Stimulated activated CD4-positive, alpha-beta T cell treated with anti-CD3 and anti-CD28 coated beads, Interleukin-12 subunit alpha, Interleukin-12 subunit beta, amount 100 ng/mL, for 4 hours (primary cell): ENCODE data around the gene NRXN3.
A peak's percentile ranks its signal among the peaks of the same experiment; 100 is the strongest.
"Not testable (repeated sequence)": the region's sequence is repeated elsewhere in the genome, so short reads cannot be mapped to it uniquely, and the experiment has no call there.

Source experiments
- DNase-seq: peaks from one replicate; pipeline ENCODE4 v3.0.0-alpha.2; 2020

NRXN3 gene

DNA sequence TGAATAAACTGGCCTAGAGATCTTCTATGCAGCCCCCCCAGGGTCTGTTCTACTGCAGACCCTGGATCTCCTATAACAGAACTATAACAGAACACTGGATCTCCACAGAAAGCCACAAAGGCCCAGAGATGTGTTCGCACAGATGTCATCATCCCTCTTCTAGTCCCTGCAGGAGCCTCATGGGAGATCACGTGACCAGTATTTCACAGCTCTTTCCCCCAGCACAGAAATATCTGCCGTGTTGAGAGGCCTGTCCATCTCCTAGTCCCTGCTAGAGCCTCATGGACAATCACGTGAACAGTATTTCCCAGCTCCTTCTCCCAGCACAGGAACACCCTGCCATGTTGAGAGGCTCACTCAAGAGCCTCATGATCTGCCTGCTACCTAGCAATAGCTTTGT lies 331.7 kb downstream of the NRXN3 start:
- DNase-seq = no peak

DNA sequence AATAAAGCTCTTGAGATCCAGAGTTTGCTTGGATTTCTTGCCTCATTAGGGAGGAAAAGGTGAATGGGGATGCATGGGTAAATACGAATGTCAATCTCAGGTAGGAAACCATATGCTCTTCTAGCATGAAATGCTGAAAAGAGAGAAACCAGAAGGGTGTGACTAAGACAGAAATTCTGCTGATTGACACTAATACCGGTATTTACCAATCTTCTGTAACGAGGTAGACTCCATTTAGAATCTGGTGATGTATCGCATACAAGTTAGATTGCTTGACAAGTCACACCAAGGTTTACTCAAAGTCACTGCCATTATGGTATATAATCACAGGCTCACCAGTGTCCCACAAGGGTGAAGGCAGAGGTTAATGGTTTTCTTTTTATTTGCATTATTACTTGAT lies 337.9 kb downstream of the NRXN3 start:
- DNase-seq = no peak

DNA sequence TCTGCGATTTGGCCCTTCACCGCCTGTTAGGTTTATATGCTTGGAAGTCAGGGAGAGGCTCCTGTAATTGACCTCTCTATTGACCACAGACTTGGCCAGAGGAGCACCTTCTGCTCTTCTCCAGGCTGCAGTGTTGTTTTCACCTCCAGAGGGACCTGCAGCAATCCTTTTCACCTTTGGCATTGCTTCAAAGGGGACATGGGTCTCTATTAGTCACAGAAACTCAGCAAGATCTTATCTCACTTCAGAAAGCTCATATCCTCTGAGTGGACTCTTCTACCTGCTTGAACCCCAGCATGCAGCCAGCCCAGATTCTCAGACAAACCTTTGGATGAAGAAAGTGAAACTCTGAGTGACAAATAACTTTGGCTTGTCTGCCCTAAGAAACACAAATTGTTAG lies 339.3 kb downstream of the NRXN3 start:
- DNase-seq = no peak

DNA sequence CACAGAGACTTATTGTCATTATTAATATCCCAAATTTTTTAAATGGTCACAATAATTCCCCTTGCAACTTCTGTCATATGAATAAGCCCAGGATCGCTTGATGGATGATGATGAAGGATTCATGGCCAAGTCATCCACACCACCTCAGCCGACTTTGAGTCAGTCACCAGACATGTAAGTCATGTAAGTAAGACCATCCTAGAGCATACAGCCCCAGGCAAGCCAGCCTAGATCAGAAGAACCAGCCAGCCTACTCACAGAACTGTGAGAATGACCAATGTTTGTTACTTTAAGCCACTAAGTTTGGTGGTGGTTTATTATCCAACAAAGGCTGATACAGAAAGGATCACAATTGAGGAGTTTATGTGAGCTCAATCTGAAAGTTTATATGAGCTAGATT lies 341.8 kb downstream of the NRXN3 start:
- no peak for DNase-seq

DNA sequence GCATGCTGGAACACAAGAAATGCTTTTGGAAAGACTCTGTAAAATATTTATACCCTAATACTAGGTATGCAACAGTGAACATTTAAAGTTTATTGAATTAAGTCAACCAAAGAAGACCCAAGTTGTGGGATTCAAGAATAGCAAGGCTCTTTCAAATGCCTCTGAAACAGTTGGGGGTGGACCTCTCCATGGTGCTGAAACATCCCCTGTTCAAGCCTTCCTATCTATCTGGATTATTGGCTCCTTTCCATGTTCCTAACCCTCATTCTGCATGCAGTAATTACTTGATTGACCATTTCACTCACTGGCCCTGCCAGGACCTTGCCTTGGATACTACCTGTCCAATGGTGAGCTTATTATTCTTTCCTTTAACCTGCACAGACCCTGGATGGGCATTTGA lies 349.7 kb downstream of the NRXN3 start:
- no peak for DNase-seq

DNA sequence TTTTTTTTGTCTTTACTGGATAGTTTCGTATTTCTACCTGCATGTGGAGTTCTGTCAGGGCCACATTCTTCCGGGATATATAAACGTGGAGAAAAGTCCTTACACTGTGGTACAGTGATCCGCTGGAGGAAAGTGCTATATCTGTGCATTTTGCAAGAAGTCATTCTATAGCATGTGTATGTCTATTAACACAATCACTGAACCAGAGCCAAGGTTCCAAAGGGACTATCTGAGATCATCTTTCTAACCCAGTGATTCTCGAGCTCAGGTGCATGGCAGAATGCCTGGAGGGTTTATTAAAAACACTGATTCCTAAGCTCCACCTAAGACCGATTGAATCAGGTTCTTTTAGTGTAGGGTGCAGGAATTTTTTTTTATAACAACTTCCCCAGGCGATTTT lies 354.0 kb downstream of the NRXN3 start:
- DNase-seq = no peak

DNA sequence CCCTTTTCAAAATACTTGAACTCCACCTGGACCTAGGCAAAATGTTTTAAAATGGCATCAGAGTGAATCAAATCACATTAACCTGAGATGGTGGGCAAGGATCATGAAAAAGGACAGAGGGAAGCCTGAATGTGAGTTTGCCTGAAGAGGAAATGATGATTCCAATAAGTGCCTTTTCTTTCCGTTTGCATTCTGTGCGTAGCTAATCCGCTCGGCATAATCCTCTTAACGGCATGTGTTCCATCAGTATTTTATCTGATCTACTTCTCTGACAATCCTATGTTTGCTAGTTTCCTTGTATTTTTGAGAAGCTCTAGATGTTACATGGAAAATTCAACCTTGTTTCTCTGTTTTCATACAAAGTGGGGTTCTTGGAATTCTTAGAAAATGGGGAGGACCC lies 354.6 kb downstream of the NRXN3 start:
- no peak for DNase-seq

DNA sequence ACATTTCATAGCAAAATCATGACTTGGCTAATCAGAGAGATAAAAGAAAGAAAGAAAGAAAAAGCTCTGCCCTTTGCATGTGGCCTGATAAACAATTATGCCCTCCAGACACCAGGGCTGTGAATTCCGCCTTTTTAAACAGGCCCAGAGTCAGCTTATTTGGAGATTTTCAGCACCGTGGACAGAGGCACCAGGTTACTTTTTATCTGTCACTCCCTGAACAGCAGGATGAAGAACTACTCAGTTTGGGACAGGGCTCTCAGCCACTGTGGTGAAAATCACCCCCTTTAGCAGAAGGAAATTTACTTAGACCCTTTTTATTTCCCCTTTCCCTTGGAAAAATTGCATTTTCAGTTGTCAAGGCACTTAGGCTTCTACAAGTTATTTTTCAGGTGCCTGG lies 359.9 kb downstream of the NRXN3 start:
- DNase-seq = no peak

DNA sequence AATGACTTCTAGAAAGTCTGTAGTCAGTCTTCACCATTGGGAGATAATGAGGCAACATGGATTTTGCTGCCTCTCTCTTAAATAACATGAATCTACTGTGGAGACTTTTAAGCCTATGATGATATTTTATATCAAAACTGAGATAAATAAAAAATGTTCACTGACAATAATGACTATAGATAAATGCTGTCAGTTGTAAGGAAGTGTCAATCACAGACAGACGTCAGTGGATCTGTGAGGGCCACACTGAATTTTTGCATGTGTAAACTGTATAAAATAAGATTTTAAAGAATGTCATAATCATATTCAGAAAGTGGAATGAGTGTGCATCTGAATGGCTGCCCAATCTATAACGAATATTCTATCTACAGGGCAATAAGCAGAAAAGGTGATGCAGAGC lies 364.0 kb downstream of the NRXN3 start:
- DNase-seq = no peak

DNA sequence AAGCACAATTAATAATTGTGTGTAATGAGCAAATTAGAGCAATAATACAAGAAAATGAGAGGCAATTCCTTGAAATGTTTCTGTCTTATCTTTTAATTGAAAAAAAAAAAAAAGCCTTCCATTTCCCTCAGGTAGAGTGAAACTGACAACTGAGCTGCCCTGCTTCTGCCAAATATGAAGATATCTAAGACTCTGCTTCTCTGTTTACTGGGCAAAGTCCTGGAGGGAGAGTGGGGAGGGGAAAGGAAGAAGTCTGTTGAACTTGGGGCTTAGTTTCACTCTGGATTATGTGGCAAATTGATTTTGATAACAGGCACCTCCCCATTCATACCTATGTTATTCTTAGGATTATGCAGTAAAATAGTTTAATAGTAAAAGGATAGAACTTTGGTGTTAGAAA lies 364.9 kb downstream of the NRXN3 start:
- no peak for DNase-seq

DNA sequence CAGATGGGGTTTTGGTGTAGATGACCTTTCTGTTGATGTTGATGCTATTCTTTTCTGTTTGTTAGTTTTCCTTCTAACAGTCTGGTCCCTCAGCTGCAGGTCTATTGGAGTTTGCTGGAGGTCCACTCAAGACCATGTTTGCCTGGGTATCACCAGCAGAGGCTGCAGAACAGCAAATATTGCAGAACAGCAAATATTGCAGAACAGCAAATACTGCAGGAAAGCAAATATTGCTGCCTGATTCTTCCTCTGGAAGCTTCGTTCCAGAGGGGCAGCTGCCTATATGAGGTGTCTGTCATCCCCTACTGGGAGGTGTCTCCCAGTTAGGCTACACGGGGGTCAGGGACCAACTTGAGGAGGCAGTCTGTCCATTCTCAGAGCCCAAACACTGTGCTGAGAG lies 371.6 kb downstream of the NRXN3 start:
- DNase-seq = not testable (repeated sequence)

DNA sequence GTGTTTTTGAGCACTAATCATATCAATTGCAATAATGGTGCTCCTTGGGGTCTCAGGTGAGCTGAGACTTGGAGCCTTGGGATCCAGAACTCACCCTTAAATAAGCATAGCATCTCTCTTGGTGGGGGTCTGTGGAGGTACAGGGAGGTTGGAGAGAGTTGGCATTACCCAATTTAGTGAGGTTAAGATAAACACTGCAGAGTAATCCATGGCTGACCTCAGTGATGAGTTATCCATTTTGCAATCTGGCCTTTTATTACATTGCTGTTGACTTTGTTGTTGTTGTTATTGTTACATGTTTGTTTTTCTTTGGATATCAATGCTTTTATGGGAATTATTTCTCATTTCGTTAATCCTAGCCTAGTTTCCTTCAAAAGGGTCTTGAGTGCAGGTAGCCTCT lies 373.3 kb downstream of the NRXN3 start:
- DNase-seq = no peak

DNA sequence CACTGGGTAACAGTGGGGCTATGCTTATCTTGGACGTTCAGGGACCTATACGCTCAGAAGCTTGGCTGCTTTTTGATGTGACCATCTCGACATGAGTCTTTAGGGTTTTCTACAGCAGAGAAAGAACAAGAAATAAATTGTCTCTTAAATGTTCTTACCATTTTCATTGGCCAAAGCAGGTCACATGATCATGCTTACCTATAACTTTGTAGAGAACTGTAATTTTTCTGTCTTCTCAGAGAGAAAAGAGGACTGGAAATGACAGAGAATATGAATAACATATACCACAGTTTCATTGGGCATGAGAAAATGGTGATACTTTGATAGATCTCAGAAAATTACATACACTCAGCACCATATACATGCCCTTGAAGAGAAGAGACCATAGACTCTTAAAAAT lies 390.9 kb downstream of the NRXN3 start:
- no peak for DNase-seq

DNA sequence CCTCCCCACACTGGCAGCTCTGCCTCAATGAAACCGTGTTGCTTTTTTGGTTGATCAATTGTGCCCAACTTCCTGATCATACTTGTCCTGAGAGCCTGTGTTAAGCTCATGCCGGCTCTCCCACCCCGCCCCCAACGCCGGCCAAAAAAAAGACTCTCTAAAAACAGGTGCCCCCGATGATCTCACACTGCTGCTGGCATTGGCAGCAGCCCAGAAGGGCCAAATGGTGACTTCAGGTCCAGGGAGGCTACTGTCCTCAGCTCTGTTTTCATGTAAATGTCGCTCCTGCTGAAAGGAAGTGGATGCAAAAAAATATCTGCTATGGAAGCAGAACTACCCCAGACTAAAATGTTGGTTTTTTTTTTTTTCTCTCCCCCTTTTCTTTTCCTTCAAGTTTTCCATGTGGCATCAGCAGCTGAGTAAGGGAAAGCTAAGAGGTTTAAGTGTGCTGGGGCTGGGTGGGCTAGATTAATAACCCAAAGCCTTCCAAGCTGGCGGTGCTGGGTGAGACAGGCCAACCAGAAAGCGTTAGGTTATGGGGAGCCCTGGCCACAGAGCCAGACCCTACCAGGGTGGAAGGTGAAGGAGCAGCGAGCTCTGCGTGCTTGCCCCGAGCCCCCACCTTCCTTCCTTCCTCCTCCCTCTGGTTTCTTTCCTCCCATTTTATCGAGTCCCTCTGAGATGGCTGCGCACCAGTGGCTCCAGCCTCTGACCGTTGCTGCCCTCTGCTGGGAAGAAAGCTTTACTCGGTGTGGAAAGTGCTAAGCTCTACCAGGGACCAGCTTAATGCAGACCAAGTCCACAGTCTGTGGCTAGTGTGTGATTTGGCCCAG lies 396.1 kb downstream of the NRXN3 start:
- peak; percentile 52 for DNase-seq

DNA sequence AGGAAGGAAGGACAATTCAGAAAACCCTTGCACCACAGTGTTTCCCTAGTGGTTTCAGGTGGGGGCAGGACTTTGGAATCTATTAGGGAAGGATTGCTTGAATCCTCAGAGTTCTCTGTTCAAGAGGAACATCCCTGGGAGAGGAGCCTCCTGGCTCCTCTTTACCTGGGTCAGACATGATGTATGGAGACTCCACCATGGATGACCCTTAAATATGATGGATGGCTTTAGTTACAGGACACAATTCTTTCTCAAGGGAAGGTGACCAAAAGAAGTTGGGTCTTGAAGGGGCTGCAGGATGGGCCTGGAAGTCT lies 396.6 kb downstream of the NRXN3 start:
- DNase-seq = no peak

DNA sequence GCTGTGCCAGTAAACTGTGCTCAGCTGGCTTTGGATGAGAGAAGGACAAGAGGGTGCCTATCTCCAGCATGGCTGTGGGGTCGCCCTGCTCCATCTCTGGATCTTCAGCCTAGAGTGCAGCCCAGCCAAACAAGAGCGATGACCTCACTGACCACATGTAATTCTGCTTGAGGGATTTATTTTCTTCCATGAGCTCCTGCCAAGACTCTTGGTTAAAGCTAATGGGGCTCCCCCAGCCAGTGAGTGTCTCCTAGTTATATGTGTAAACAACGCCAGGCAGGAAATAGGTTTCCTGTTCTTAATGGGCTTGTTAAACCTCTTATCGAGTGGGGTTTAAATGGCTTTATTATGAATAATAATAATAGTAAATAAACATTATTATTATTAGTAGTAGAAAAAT lies 397.2 kb downstream of the NRXN3 start:
- DNase-seq = no peak

DNA sequence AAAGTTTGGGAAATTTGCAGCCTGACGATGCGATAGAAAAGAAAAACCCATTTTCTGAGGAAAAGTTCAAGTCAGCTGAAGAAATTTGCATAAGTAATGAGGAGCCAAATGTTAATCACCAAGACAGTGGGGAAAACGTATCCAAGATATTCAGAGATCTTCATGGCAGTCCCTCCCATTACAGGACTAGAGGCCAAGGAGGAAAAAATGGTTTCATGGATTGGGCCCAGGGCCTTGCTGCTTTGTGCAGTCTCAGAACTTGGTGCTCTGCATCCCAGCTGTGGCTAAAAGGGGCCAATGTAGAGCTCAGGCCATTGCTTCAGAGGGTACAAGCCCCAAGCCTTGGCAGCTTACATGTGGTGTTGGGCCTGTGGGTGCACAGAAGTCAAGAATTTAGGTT lies 403.6 kb downstream of the NRXN3 start:
- not testable (repeated sequence) for DNase-seq

DNA sequence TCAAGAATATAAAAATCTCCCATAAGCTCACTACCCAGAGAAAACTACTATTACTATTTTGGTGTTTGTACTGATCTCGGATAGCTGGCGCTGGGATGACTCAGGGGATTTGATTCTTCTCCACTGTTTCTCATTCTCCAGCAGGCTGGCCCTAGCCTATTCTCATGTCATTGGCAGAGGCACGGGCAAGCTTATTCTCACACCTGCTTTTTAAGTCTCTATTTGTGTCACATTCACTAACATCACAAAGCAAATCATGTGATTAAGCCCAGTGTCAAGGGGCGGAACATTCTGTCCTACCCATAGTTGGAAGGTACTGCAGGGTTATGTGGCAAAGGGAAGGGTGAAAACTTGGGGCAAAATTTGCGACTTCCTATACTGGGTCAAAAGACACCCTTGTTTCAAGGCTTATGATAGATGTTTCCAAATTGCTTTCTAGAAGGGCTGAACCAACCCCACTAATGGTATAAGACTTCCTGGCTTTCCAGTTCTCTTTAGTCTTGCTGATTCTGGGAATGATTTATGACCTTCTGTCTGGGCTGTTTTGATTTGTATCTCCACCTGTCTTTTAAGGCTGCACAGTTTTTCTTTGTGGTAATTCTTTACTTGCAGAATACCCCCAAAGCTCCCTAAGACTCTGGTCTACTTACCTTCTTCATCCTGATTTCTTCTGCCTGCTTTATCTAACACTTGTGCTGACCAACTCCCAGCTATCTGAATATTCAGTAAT lies 406.4 kb downstream of the NRXN3 start:
- DNase-seq = no peak

DNA sequence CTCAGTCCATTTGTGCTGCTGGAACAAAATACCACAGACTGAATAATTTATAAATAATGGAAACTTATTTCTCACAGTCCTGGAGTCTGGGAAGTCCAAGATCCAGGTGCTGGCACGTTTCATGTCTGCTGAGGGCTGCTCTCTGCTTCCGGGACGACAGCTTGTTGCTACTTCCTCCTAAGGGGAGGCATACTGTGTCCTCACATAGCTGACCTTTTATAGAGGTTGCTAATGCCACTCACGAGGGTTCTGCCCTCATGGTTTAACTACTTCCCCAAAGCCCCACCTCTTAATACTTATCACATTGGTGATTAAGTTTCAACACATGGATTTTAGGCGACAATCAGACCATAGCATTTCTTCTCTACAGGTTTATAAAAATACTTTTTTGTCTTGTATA lies 411.1 kb downstream of the NRXN3 start:
- DNase-seq = no peak

DNA sequence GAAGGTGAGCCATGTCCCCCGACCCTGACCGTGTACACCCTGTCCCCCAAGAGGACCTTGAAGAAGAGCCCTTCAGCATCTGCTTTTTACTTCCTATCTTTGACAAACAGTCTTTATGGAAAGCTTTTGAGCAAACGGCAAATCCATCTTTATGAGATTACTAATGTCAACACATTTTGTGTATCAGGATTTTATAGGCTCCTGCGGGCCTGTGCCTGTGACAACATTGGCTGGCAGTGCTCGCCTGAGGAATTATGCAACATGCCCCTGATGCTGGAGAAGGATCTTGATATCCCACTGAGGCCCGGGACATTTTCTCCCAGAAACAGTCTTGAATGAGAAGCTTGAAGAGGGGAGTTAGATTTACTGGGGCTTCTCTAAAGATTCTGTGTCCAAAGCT lies 416.5 kb downstream of the NRXN3 start:
- DNase-seq = no peak

DNA sequence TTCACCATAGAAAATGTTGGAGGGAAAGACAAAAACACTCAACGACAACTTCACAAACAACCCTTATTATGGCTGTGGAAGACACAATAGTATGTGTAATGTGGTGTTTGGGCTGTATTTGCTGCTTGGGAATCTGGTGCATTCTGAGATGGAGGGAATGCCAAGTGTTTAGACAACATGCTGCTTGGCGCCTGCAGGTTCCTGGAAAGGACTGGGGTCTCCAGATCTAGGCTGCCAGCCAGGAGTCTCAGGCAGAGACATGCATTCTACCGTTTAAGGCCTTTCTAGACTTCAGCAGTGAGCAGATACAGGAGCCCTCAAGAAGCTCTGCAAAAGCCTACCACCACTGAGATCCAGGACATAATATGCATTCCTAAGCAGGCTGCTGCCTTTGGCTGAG lies 418.7 kb downstream of the NRXN3 start:
- DNase-seq = no peak

DNA sequence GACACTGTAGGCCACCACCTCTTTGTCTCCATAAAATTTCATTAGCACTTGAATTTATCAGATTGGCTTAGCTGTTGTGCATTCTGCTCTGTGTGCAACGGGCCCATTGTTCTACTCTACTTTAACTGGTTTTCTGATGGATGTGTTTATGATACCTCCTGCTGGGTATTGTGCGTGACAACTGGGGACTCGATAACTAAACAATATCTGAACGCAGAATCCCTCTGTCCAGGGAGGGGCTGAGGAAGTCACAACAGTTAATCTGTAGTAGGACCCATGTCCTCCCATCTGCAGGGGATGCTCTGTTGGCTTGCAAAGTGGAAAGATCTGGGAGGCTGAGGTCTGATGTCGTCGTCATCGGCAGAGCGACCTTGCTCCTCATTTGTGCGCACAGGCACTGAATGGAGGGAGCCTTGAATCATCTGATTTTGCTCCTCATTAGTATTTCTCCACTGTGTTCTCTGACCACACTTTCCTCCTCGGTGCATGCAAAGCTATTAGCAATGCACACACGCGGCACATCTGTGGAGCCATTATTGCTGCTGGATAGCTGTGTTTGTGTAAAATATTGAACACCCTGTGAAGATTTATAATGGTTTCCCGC lies 422.5 kb downstream of the NRXN3 start:
- DNase-seq = no peak

DNA sequence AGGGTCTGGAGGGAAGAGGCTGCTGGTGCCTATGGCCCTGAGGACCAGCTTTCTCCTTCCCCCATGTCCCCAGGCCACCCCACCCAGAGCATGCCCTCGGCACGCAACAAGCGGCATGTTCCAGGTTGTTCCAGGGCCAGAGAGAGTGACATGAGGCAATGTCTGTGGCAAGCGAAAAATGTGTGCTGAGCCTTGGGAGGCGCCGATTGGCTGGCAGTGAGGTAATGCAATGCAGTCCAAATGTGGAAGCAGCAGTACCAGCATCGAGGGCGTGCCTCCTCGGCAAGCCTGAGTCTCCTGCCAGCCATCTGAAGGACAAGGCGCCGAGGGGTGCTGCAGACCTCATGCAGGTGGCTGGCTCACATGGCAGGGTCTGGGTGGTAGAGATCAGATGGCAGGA lies 423.8 kb downstream of the NRXN3 start:
- no peak for DNase-seq

DNA sequence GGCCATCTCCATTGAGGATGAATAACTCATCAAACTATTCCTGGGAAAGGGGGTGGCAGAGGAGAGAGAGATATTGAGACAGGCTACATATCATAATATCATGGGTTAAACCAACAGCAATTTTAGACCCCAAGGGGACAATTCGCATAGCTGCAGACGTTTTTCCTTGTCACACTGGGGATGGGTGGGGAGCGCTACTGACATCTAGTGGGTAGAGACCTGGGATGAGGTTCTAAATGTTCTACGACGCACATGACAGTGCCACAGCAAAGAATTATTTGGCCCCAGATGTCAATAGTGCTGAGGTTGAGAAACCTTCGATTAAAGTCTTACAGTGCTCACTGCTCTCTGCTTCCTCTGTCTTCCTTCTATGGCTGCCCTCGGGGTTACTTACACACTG lies 425.6 kb downstream of the NRXN3 start:
- no peak for DNase-seq
